ENCODE measurements around the gene ST8SIA6.

ST8SIA6 gene

GRCh38 chr10:17286562-17287550 lies 167.5 kb downstream of the ST8SIA6 start:
- ChIA-PET CTCF (interaction anchor here (0.6 to 1.0 kb wide), 2 partner anchors 12 to 39 kb away, joined by 3 to 4 read pairs; no protein-coding TSS in a partner anchor), POLR2A (no interaction called here)
- no peaks in the 10 kb centered on the region for H3K36me3 ChIP-seq (ENCODE audit: control insufficient read depth in 2 of 2, insufficient read depth in 1 of 2, low read length in 2 of 2)
- H3K9me3 ChIP-seq (ENCODE audit: control insufficient read depth, insufficient read depth, low read depth, low read length) = no peaks in the 10 kb centered on the region
- no peaks in the 10 kb centered on the region for H3K4me1 ChIP-seq (ENCODE audit: control insufficient read depth, insufficient read depth, low read length)
- H3K4me3 ChIP-seq (ENCODE audit: low read depth, low read length) = no peak overlapping the region
- H3K27ac ChIP-seq (ENCODE audit: extremely low read depth, low read depth, low read length) = no peak overlapping the region
- no peak for TF ChIP-seq ZSCAN30 (tag by site-specific recombination; IDR thresholded peaks at IDR 0.05)
- TF ChIP-seq ZNF138 (tag by site-specific recombination; IDR thresholded peaks at IDR 0.05; ENCODE audit: borderline replicate concordance) = no peak
- TF ChIP-seq ZNF202 (tag by site-specific recombination; IDR thresholded peaks at IDR 0.05; ENCODE audit: borderline replicate concordance) = no peak
- TF ChIP-seq HOXA7 (CRISPR knock-in tag; IDR thresholded peaks at IDR 0.05; ENCODE audit: borderline replicate concordance) = no peak
- no peak for TF ChIP-seq ZNF473 (tag by site-specific recombination; IDR thresholded peaks at IDR 0.05)
- TF ChIP-seq ZNF221 (tag by site-specific recombination; IDR thresholded peaks at IDR 0.05; ENCODE audit: borderline replicate concordance) = no peak
- TF ChIP-seq ZBTB20 (tag by site-specific recombination; IDR thresholded peaks at IDR 0.05) = no peak
- TF ChIP-seq ZNF223 (tag by site-specific recombination; IDR thresholded peaks at IDR 0.05) = no peak
- no peak for TF ChIP-seq ZBTB21 (tag by site-specific recombination; IDR thresholded peaks at IDR 0.05)
- TF ChIP-seq, protein P1, sequence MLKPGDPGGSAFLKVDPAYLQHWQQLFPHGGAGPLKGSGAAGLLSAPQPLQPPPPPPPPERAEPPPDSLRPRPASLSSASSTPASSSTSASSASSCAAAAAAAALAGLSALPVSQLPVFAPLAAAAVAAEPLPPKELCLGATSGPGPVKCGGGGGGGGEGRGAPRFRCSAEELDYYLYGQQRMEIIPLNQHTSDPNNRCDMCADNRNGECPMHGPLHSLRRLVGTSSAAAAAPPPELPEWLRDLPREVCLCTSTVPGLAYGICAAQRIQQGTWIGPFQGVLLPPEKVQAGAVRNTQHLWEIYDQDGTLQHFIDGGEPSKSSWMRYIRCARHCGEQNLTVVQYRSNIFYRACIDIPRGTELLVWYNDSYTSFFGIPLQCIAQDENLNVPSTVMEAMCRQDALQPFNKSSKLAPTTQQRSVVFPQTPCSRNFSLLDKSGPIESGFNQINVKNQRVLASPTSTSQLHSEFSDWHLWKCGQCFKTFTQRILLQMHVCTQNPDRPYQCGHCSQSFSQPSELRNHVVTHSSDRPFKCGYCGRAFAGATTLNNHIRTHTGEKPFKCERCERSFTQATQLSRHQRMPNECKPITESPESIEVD (tag by site-specific recombination; IDR thresholded peaks at IDR 0.05) = no peak
- TF ChIP-seq ZNF23 (tag by site-specific recombination; IDR thresholded peaks at IDR 0.05; ENCODE audit: borderline replicate concordance) = no peak
- TF ChIP-seq, protein P2, sequence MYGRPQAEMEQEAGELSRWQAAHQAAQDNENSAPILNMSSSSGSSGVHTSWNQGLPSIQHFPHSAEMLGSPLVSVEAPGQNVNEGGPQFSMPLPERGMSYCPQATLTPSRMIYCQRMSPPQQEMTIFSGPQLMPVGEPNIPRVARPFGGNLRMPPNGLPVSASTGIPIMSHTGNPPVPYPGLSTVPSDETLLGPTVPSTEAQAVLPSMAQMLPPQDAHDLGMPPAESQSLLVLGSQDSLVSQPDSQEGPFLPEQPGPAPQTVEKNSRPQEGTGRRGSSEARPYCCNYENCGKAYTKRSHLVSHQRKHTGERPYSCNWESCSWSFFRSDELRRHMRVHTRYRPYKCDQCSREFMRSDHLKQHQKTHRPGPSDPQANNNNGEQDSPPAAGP (tag by site-specific recombination; IDR thresholded peaks at IDR 0.05) = no peak
- TF ChIP-seq RBAK (tag by site-specific recombination; IDR thresholded peaks at IDR 0.05) = no peak

DNA sequence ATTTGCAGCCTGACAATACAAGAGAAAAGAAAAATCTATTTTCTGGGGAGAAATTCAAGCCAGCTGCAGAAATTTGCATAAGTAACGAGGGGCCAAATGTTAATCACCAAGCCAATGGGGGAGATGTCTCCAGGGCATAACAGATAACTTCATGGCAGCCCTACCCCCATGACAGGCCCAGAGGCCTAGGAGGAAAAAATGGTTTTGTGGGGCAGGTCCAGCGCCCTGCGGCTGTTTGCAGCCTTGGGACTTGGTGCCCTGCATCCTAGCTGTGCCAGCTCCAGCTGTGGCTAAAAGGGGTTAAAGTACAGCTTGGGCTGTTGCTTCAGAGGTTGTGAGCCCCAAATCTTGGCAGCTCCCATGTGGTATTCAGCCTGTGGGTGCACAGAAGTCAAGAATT lies 172.1 kb downstream of the ST8SIA6 start:
- CTCF ChIA-PET = no interaction called here
- Histone ChIP-seq H3K27ac (ENCODE audit: extremely low read depth, low read depth, low read length) (no peak overlapping the region), H3K4me1 (ENCODE audit: control insufficient read depth, insufficient read depth, low read length) (no peaks in the 10 kb centered on the region), H3K36me3 (ENCODE audit: control insufficient read depth in 2 of 2, insufficient read depth in 1 of 2, low read length in 2 of 2) (no peaks in the 10 kb centered on the region), H3K9me3 (ENCODE audit: control insufficient read depth, insufficient read depth, low read depth, low read length) (no peaks in the 10 kb centered on the region), H3K4me3 (ENCODE audit: low read depth, low read length) (no peak overlapping the region)
- POLR2A ChIA-PET = no interaction called here
- TF ChIP-seq ZNF148 (tag by site-specific recombination; IDR thresholded peaks at IDR 0.05; ENCODE audit: borderline replicate concordance) = no peak
- peak; percentile 96 for TF ChIP-seq ZNF585B (tag by site-specific recombination; IDR thresholded peaks at IDR 0.05)
- TF ChIP-seq ZFP3 (tag by site-specific recombination; IDR thresholded peaks at IDR 0.05; ENCODE audit: low read depth) = no peak
- no peak for TF ChIP-seq ZNF530 (tag by site-specific recombination; IDR thresholded peaks at IDR 0.05; ENCODE audit: low read depth)
- TF ChIP-seq MYNN (tag by site-specific recombination; IDR thresholded peaks at IDR 0.05; ENCODE audit: borderline replicate concordance) = no peak
- TF ChIP-seq KLF9 (tag by site-specific recombination; IDR thresholded peaks at IDR 0.05; ENCODE audit: low read depth) = no peak
- no peak for TF ChIP-seq ZNF76 (tag by site-specific recombination; IDR thresholded peaks at IDR 0.05; ENCODE audit: borderline replicate concordance, low read depth)
- TF ChIP-seq, protein P3, sequence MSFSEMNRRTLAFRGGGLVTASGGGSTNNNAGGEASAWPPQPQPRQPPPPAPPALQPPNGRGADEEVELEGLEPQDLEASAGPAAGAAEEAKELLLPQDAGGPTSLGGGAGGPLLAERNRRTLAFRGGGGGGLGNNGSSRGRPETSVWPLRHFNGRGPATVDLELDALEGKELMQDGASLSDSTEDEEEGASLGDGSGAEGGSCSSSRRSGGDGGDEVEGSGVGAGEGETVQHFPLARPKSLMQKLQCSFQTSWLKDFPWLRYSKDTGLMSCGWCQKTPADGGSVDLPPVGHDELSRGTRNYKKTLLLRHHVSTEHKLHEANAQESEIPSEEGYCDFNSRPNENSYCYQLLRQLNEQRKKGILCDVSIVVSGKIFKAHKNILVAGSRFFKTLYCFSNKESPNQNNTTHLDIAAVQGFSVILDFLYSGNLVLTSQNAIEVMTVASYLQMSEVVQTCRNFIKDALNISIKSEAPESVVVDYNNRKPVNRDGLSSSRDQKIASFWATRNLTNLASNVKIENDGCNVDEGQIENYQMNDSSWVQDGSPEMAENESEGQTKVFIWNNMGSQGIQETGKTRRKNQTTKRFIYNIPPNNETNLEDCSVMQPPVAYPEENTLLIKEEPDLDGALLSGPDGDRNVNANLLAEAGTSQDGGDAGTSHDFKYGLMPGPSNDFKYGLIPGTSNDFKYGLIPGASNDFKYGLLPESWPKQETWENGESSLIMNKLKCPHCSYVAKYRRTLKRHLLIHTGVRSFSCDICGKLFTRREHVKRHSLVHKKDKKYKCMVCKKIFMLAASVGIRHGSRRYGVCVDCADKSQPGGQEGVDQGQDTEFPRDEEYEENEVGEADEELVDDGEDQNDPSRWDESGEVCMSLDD (tag by site-specific recombination; IDR thresholded peaks at IDR 0.05) = no peak
- TF ChIP-seq ZNF335 (tag by site-specific recombination; conservative IDR thresholded peaks at IDR 0.05) = no peak
- no peak for TF ChIP-seq ZNF155 (tag by site-specific recombination; IDR thresholded peaks at IDR 0.05)
- no peak for TF ChIP-seq HOXD13 (CRISPR knock-in tag; IDR thresholded peaks at IDR 0.05; ENCODE audit: borderline replicate concordance)
- TF ChIP-seq ZNF830 (tag by site-specific recombination; IDR thresholded peaks at IDR 0.05; ENCODE audit: low read depth) = no peak
- TF ChIP-seq EGR2 (tag by site-specific recombination; IDR thresholded peaks at IDR 0.05; ENCODE audit: low read depth) = no peak
- peak; percentile 80 for TF ChIP-seq SETDB1 (IDR thresholded peaks at IDR 0.05; ENCODE audit: insufficient read length, low read length)

Measured in HEK293 (cell line).